Activated CD4-positive, alpha-beta T cell treated with anti-CD3 and anti-CD28 coated beads for 48 hours (primary cell): ENCODE data around the gene IGF2.

Experiments
- DNase-seq: peaks from one replicate; pipeline ENCODE4 v3.0.0-alpha.2; 2020

The IGF2 gene

DNA sequence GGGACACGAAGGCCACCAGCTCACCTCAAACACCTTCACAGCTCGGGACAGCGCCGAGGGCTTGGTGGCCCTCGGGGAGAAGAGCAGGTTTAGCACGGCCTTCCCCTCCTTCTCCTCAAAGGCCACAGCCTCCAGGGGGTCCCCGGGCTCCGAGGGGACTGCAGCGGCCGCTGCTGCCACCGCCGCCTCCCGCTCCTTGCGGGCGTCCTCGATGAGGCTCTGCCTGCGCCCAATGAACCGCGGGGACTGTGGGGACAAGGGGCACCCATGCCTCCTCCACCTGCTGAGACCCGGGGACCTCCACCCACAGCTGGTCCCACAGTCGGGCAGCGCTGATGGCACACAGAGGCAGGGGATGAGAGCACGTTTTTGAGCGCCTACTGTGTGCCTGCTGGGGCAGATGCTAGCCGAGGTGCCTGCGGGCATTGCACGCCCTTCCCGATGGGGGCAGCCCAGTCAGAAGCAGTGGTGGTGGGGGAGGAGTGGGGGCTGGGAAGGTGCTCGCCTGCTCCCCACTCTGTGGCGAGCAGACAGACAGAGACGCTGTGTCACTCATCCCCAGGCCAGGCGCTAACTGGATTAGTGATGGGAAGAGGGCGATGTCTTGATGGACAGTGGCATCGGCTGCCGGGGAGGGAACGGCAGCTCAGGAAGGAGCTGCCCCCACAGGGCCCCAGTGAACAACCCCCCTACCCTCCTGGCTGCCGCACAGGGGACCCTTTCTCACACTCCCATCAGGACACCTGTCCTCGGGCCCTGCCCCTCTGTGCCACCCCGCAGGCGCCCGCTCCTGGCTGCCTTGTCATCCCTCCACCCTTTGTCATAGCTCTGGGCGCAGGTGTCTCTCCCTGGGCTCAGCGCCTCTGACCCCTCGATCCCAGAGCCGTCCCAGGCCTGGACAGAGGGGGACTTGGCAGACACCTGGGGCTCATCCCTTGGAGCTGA lies 30.7 kb upstream of the IGF2 start:
- no peak for DNase-seq

DNA sequence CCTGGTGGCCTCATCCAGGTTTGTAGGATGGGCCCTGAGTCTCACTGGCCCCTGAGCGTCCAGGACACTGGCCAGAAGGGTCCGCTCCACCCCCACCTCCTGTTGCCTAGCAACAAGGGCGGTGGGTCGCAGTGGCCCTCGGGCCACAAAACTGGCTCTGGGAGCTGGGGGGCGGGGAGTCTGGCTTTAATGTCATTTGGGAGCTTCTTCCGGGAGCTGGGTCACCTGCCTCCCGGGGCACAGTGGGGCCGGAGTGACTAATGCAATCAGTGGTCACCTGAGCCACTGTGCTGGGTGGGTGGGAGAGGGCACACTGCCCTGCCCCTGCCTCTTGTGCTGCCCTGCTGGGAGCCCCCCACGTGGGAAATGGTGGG lies 29.8 kb upstream of the IGF2 start:
- DNase-seq: no peak

DNA sequence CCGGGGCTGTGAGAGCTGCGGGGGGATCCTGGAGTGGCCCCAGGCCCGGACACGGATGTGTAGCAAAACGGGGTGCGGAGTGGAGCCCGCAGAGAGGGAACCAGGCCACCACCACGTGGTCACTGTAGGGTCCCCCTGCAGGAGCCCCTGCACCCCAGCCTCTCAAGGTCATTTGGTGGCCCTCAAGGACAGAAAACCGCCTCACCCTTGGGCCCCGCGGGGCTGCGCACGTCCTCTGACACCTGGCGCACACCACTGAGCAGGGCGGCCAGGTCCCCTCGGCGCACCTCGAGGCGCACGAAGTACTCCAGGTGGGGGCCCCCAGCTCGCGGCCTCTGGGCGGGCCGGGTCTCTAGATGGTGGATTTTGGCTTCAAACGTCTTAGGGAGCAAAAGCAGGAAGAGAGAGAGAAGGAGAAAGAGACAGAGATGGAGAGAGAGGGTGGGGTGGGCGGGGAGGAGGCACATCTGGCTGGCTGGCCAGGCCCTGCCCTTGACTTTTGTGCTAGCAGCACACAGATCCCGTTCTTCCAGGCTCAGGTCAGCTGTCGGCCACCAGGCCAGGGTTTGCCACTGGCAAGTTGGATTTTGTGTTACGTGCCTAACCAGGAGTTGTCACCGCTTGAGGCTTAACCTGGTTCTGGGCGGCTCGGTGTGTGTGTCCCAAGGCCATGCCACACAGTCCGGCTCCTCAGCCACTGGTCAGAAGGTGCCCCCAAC lies 29.3 kb upstream of the IGF2 start:
- no peak for DNase-seq

DNA sequence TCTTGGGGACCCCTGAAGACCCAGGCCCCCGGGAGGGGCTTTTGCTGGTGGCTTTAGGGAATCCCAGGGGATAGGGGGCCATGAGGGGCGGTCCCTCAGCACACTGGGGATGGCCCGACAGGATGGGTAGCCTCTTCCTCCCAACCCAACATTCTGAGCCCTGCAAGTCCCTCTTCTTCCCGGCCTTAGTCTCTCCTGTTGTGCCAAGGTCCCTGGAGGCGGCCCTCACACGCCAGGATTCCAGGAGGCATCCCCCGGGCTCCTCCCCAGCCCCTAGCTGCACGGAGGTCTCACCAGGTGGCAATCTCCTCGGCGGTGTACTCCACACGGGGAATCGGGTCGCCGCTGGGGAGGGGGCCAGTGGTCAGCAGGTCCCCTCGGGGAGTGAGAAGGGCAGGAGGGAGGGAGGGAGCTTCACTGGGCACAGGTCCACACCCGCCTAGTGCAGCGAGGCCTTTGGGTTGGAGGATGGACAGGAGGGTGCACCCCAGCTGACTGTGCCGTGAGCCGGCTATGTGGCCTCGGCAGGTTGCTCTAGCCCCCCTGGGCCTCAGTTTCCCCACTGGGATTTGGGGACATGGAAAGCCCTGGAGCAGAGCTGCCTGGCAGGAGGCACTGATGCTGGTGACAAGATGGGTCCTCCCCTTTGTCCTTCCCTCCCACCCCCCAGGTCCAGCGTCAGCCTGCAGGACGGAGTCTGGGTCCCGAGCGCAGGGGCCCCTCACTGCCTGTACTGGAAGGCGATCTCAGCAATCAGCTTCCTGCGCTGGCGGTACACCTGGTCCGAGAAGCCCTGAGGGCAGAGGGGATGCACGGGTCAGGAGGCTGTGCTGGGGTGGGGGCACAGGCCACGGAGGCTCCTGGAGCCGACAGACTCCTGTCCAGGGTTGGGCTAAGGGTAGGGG lies 28.2 kb upstream of the IGF2 start:
- no peak for DNase-seq

DNA sequence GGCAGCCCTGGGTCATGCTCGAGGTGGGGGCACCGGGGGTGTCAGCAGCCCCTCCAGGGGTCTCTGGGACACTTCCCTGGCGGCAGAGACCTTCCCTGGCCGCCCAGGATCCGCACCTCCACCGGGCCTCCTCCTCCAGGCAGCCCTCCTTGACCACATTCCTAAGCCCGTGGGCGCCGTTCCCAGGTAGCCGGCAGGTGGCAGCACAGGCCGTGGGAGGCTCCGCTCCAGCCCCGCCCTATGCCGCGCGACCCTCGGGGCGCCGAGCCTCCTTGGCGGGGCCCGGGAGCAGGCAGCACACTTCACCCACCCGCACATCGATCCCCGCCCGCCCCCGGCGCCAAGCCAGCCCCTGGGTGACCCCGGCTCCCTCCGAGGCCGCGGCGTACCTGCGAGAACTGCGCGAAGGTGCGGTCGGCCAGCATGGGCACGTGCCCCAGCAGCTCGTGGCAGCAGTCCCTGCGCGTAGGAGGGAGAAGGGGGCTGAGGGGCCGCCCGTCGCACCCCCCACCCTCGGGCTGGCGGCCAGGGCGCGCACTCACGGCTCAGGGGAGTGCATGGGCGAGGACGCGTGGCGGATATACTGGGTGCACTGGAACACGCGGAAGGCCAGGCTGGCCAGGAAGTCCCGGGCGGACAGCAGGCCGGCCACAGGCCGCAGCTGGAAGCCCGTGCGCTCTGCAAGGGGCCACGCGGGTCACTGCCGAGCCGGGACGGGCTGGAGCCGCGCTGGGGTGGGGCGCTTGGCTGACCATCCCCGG lies 27.1 kb upstream of the IGF2 start:
- DNase-seq: peak; percentile 67

DNA sequence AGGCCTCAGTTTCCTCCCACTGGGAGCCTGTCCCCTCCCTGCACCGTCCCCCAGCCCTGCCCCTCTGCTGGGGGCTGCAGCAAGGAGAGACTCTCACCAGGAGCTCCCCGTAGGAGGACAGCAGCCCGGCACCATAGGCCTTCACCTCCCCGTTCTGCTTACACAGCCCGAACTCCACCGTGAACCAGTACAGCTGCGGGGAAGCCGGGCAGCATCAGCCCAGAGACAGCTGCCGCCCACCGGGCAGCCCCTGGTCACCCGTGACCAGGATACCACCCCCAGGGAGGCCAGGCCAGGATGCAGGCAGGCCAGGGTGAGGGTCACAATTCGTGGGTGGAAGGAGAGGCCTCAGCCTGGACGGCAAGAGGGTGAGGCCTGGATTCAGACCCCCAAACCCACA lies 26.4 kb upstream of the IGF2 start:
- no peak for DNase-seq

DNA sequence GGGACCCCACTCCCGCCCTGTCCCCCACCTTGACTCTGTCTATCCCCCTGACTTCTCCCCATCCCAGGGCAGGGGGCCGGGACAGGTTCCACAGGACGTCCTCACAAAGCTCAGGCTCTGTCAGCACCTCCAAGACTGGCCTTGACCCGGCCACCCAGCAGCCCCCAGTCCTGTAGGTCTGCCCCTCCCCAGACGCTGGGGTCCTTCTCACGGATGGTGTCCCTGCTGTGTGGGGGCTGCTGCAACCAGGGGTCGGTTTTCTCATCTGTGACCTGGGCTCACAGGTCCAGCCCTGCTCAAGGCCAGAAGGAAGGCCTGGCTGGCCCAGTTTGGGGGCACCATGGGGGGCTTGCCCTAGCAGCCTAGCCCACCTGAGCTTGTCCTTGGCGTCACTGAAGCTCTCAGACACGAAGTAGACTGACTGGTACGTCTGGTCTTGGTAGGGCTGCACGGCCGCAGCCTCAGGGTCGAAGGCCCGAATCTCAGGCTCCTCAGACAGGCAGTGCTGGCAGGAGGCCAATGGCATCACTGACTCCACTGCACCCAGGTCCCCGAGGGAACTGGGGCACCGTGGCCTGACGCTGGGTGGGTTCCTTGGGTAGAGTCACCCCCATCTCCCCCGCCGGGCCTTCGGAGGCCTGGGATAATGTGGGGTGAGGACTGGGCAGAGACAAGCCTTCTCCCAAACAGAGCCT lies 25.8 kb upstream of the IGF2 start:
- no peak for DNase-seq

DNA sequence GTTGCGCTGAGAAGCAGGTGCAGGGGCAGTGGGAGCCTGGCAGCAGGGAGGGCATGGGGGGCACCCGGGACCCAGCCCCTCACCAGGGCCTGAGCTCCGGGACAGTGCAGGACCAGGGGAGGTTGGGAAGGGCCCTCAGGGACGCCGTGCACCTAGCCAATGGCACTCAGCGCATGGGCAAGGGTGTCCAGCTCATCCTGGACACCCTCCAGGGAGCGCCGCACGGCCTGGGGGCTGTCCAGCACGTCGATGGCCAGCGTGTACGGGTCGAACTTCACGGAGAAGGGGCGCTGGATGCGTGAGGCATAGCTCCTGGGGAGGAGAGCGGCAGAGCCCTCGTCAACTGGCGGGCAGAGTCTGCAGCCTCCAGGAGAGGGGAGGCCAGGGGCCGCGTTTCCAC lies 24.9 kb upstream of the IGF2 start:
- no peak for DNase-seq

DNA sequence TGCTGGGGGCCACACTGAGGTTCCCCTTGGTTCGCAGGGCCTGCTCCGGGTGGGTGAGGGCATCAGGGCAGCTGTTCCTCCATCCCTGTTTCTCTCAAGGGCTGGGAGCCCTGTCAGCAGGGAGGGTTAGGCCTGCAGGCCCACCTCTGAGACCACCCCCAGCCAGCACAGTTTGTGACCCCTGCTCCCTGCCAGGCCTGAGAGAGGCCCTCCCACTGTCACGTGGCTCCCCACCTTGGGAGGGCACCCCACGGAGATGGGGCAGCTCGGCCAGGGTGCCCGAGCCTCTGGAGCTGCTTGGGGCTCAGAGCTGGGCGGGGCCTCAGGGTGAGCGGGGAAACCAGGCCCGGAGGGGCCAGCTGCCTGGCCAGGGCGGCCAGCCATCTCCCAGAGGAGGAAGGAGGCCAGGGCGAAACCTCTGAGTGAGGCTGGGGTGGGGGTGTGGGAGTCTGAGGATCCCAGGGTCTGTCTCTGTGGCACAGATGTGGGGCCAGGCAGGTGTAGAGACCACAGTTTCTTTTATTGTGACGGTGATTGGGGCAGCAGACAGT lies 24.3 kb upstream of the IGF2 start:
- no peak for DNase-seq

DNA sequence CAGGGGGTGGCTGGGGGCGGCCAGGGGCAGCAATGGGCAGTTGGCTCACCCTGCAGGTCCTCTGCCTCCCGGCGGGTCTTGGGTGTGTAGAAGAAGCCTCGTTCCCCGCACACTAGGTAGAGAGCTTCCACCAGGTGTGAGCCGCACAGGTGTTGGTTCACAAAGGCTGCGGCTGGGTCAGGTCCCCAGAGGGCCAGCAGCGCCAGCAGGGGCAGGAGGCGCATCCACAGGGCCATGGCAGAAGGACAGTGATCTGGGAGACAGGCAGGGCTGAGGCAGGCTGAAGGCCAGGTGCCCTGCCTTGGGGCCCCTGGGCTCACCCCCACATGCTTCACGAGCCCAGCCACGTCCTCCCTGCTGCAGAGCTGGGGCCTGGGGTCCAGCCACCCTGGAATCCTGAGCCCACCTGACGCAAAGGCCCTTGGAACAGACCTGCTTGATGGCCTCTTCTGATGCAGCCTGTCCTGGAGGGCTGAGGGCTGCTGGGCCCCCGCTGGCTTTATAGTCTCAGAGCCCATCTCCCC lies 21.6 kb upstream of the IGF2 start, which contains the start of gene INS:
Gene INS (minus strand): TSS at position 474 of the 524 bp plus-strand sequence. CDS start 238 bp downstream, at position 236.
- no peak for DNase-seq

DNA sequence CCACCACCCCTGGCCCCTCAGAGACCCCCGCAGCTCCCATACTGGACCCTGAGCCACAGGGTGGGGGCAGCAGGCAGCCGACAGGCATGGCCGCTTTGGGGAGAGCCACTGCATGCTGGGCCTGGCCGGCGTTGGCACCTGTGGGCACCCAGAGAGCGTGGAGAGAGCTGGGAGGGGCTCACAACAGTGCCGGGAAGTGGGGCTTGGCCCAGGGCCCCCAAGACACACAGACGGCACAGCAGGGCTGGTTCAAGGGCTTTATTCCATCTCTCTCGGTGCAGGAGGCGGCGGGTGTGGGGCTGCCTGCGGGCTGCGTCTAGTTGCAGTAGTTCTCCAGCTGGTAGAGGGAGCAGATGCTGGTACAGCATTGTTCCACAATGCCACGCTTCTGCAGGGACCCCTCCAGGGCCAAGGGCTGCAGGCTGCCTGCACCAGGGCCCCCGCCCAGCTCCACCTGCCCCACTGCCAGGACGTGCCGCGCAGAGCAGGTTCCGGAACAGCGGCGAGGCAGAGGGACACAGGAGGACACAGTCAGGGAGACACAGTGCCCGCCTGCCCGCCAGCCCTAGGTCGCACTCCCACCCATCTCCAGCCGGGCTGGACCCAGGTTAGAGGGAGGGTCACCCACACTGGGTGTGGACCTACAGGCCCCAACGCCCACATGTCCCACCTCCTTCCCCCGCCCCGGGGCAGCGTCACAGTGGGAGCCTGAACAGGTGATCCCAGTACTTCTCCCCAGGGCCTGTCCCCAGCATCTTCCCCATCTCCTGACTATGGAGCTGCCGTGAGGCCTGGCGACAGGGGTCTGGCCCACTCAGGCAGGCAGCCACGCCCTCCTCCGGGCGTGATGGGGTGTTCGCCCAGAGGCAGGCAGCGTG lies 20.6 kb upstream of the IGF2 start:
- no peak for DNase-seq

DNA sequence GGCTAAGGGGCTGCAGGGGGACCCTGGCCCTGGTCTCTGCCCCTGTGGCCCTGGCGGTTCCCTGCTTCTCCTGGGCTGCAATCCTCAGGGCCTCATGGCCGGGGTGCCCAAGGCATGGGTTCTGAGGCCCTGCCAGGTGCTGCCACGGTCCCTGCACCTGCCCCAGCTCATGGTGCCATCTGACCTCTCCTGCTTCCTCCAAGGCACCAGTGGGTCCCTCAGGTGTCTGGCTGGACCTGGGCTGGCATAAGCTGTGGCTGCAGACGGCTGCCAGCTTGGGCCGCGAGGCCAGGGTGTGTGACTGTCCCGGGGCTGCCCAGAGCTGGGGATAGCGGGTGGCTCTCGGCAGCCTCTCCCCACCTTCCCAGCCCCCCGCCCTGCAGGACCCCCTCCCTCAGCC lies 19.8 kb upstream of the IGF2 start:
- no peak for DNase-seq

DNA sequence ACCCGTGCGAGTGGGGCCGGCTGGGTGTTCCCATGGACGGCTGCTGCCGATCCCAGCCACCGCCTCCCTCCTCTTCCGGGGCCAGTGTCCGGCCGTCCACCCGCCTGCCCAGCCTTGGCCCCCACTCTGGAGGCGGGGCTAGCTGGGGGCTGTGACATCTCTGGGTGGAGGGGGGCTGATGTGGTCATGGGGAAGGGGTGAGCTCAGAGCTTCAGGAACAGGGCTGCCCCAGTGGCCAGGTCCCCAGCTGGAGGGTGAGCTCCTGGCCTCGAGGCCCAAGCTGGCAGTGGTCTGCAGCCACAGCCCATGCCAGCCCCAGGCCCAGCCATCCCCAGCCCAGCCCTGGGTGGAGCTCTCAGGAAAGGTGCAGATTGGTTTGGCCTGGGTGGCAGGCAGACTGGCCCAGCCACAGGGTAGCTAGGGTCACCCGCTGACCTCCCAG lies 19.1 kb upstream of the IGF2 start:
- DNase-seq: no peak

DNA sequence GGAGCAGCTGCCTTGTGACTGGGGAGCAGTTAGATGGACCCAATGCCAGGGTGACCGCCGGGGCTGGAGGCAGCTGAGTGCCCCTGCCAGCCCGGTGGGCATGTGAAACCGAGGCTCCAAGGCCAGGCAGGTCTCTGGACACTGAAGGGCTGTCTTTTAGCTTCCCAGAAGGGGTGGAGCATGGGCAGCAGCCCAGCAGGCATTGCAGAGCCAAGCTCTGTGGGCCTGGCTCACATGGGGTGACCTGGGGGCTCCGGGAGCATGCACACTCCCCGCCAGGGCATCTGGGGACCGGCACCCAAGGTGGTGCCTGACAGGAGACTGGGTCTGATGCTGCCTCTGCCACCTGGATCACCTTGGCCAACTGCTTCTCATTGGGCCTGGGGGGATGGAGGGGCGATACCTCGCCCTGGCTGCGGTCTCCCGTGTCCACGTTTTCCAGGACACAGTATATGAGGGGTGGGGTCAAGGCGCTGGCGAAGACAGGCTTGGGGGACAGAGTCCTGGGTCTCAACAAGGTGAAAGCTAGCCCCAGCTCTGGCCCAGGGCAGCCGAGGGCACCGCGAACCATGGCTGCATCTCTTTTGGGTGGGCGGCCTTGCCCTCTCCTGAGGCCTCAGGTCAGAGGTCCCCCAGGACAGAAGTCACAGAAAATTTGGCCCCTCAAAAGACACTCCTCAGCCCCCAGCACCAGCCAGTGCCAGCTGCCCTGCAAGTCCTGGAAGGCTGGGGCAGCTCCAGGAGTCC lies 18.3 kb upstream of the IGF2 start:
- DNase-seq: no peak

DNA sequence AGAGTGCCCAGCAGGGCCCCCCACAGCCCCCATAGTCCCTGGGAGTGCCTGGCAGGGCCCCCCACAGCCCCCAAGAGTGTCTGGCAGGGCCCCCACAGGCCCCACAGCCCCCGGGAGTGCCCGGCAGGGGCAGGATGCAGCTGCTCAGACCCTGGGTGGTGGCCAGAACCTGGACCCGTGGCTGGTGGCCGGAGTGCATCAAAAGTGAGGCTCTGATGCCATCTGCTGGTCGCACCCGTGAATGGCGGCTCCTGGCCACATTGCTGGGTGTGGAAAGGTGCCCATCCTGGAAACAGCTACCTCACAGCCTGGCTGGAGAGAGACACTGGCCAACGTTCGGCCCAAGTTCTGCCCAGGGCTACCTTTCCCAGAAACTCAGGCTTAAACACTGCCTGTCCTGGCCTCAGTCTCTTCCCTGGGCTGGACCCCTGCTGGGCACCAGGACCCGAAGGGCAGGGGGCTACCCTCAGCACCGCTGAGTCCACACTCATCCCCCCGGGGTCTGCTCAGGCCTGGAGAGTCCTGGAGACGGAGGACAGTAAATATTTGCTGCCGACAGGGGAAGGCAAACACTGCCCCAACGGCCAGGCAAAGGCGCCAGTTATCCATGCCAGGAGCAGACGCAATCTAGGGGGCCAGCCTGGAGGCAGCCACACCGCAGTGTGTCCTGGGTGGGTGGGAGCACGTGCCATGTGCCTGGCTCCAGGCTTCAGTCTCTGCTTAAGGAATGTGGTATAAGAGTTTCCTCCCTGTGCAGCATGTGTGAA lies 17.4 kb upstream of the IGF2 start:
- peak; percentile 76 for DNase-seq

DNA sequence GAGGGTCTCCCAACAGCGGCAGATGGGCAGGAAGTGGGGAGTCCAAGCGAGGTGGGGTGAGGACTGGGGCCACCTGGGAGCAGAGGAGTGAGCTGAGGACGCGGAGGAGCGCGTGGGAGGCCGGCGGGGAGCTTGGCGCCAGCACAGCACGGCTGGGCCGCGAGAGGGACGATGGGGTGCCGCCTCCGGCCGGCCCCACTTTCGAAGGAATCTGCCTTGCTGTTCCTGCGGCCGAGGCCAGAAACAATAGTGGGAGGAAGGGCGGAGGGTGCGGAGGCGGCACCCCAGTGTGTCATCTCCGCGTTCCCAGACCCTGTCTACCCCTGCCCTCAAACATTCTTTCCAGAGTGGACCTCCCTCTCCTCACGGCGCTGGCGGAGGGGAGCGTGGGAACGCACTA lies 16.3 kb upstream of the IGF2 start:
- no peak for DNase-seq

DNA sequence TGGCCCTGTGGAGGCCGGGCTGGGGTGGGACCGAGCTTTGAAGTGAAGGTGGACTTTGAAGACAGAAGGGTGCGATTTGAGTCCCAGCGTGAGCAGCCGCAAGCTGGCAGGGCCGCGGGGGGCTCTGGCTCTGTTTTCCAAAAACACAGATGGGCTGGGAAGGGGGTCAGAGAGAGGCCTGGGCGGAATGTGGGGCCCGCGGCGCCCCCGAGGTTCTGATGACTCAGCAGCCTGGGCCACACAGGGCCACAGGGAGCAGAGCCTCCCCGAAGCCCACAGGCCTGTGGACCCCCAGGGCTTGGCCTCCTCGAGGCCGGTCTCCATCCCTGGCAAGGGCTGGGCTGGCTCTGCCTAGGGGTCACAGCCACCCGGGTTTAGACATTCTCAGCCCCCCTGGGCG lies 15.7 kb upstream of the IGF2 start:
- no peak for DNase-seq

DNA sequence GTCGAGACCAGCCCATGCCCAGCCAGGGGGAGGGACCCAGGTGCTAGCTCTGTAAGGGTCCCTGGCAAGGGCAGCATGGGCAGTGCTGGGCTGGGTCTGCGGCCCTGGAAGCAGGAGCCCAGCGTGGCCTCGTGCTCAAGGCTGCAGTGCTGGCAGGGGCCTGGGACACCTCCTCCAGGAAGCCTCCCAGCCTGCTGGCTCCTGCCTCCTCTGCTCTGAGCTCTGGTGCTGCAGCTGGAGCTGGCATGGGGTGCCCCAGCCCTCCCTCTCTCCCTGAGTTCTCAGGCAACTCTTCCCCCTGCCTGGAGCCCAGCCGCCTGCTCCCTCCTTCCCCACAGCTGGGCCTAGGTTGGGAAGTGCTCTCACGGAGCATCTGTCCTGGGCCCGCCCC lies 15.0 kb upstream of the IGF2 start:
- DNase-seq: no peak
